Skin of body (tissue), 1 donor: ENCODE results near the gene ZNF254. TPM values are rescaled to one million over a fixed set of nuclear protein-coding genes. Genes with fewer than 3 reads are reported as not detected.

Source experiments
- total RNA-seq: library from RNA; depleted of rRNA; stranded (reverse); fragments of >200 nt; gene quantifications from one replicate; pipeline ENCODE4 v1.2.3, GENCODE V29; 2014

ZNF254 gene
- total RNA-seq, 1 donor from 2014 or later = 42.9 TPM

Other genes starting within 250 kb of the ZNF254 start
- 8.7 TPM for gene ZNF726, start 172.3 kb upstream of the ZNF254 start, total RNA-seq